Chondrocyte (in vitro differentiated cells): ENCODE measurements around the gene ARF6. TPM values are rescaled to one million over a fixed set of nuclear protein-coding genes. Genes with fewer than 3 reads are reported as not detected.
A peak's percentile ranks its signal among the peaks of the same experiment; 100 is the strongest.

Experiments used
- DNase-seq: peaks from one replicate; pipeline ENCODE4 v3.0.0; 2021; ENCODE audit warnings: mixed read lengths, low spot score
- H3K27ac Mint-ChIP-seq: one replicate; pipeline ENCODE4 v1.8.0; 2021; ENCODE audit warnings: mild to moderate bottlenecking, moderate library complexity, mixed read lengths; ENCODE audit not compliant: unreplicated experiment
- H3K27me3 Mint-ChIP-seq: 2 replicates; pipeline ENCODE4 v1.8.0; 2021; ENCODE audit warnings: low read depth, mixed read lengths
- H3K36me3 Mint-ChIP-seq: 2 replicates; pipeline ENCODE4 v1.8.0; 2021; ENCODE audit warnings: low read depth, mixed read lengths
- H3K4me1 Mint-ChIP-seq: 2 replicates; pipeline ENCODE4 v1.8.0; 2021; ENCODE audit warnings: low read depth, mild to moderate bottlenecking, mixed read lengths
- H3K4me3 Mint-ChIP-seq: one replicate; pipeline ENCODE4 v1.8.0; 2021; ENCODE audit warnings: mild to moderate bottlenecking, moderate library complexity, mixed read lengths; ENCODE audit not compliant: unreplicated experiment
- H3K9me3 Mint-ChIP-seq: 2 replicates; pipeline ENCODE4 v1.8.0; 2021; ENCODE audit warnings: low read depth, mixed read lengths
- total RNA-seq: library from RNA; stranded (reverse); gene quantifications from 3 replicates; pipeline ENCODE4 v1.2.1, GENCODE V29; 2021
- TF ChIP-seq, protein P1 (sequence below): fragments of 200-600 bp; sonication (generic); IDR thresholded peaks from 2 replicates; pipeline ENCODE4 v1.5.0; 2021; ENCODE audit warnings: antibody characterized with exemption, mild to moderate bottlenecking, moderate library complexity

Gene ARF6
- total RNA-seq, 1 donor from 2014 or later = 53.2 TPM

DNA sequence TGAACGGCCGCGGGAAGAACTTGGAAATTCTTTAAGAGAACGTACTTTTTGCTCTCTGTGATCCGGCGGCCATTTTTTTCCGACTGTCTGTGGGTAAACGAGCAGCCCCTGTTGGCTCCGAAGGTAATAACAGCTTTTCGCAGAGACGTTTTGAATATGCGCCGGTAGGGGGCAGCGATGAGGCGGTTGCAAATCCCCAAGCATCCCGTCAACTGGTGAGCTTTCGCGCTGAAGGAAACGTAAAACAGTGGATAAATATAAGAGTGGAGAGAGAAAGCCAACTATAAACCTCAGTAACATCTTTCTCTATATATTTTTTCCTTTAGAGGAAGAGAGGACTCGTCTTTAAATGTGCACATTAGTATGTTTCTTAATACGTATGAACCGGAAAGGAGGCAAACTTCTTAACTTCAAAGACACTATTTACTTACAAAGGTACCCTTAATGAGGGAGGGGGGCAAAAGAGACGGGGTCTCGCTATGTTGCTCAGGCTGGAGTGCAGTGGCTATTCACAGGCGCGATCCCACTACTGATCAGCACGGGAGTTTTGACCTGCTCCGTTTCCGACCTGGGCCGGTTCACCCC, 30.7 kb upstream of the ARF6 start:
- no peaks in the 10 kb centered on the region for H3K9me3 Mint-ChIP-seq
- no peaks in the 10 kb centered on the region for H3K36me3 Mint-ChIP-seq
- H3K27ac Mint-ChIP-seq = no peak overlapping the region
- TF ChIP-seq, protein P1, sequence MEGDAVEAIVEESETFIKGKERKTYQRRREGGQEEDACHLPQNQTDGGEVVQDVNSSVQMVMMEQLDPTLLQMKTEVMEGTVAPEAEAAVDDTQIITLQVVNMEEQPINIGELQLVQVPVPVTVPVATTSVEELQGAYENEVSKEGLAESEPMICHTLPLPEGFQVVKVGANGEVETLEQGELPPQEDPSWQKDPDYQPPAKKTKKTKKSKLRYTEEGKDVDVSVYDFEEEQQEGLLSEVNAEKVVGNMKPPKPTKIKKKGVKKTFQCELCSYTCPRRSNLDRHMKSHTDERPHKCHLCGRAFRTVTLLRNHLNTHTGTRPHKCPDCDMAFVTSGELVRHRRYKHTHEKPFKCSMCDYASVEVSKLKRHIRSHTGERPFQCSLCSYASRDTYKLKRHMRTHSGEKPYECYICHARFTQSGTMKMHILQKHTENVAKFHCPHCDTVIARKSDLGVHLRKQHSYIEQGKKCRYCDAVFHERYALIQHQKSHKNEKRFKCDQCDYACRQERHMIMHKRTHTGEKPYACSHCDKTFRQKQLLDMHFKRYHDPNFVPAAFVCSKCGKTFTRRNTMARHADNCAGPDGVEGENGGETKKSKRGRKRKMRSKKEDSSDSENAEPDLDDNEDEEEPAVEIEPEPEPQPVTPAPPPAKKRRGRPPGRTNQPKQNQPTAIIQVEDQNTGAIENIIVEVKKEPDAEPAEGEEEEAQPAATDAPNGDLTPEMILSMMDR = peak; percentile 100
- no peak overlapping the region for H3K4me3 Mint-ChIP-seq
- DNase-seq = no peak
- no peaks in the 10 kb centered on the region for H3K27me3 Mint-ChIP-seq
- peaks cover 26% of the 10 kb centered on the region for H3K4me1 Mint-ChIP-seq

DNA sequence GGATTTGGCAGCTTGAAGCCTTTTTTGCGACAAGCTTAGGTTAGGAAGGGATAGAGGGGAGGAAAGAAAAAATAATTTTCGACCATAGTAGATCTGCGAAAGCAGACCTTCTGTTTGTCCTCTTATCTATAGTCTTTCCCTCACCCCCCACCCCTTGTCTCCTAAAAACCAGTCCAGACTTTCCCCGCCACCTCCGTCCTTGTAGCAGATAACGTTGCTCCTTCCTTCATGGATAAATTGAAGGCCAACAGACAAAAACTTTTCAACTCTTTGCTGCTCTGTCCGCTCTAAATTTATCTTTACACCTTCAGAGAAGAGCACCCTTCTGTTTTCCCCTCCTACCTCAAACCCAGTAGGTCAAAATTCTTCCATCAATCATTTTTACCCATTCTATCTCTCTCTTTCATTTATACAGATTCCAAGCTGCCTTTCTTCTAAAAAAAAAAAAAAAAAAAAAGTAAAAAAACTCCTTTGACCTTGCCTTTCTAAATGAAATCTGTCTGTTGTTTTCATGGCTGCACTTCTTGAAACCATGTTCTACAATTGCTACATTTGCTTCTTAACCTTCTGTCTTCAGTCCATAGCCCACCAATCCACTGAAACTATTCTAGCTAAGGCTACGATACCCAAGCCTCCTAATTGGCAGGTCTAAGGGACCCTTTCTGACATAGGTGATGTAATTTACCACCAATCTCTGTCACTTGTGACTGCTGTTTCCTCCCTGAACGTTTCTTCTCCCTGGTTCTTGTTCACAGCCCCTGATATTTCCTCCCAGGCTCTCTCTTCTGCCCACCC, 29.2 kb upstream of the ARF6 start:
- no peak overlapping the region for H3K27ac Mint-ChIP-seq
- H3K9me3 Mint-ChIP-seq = no peaks in the 10 kb centered on the region

DNA sequence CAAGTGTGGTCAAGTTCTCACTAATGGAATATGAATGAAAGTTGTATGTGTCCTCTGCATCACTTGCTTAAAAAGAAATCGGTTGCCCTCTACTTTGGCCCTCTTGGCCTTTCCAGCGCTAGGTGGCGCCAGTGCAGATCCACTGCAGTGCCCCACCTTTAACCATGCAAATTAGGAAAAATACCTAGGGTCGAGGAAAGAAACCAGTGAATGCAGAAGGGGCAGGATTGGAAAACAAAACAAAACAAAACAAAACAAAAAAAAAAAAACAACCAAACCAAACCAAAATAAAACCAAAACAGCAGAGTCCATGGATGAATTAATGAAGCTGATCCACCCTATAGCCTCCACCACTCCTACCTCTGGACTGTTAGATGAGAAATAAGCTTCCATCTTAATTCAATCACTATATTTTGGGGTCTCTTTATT, 27.4 kb upstream of the ARF6 start:
- TF ChIP-seq, protein P1 = peak; percentile 92
- no peak for DNase-seq

More for the DNA sequence above, 29.2 kb upstream of the ARF6 start:
- TF ChIP-seq, protein P1 = no peak
- Mint-ChIP-seq H3K36me3 (no peaks in the 10 kb centered on the region), H3K4me1 (peaks cover 26% of the 10 kb centered on the region), H3K4me3 (no peak overlapping the region), H3K27me3 (no peaks in the 10 kb centered on the region)
- DNase-seq = no peak

DNA sequence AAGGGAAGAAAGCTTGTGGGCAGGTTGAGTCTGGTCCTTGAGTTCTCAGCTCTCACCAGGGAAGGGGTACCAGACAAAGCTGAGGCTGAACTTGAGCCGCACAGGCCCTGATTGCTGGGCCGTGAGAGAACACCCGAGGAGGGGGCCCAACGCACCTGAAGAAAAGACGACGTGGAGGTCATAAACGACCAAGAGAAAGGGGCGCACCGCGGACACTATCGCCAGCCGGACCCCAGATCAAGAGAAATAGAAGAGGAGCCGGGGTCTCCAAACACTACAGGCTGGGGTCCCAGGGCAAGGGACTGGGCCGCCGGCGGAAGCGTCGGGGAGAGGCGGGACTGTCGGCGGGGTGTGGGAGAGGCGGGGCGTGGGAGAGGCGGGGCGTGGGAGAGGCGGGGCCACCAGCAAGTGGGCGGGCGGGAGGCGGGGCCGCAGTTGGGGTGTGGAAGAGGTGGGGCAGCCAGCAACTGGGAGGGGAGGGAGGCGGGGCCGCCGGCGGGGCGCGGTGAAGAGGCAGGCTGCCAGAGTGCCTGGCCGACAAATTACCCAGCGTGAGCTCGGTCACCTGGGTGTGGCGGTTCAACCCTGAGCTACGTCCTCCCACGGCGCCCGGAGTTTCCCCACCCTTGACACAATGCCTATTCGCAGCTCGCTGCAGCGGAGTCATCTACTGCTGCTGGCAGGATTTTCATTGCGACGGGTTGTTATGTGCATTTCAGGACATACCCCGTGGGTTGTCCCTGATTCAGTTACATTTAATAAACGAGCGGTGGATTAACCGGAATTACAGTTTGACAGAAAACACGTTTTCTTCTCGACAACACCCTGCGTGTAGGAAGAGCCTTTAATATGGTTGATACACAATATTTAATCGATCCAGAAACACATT, 24.8 kb upstream of the ARF6 start:
- H3K9me3 Mint-ChIP-seq = no peaks in the 10 kb centered on the region
- H3K27me3 Mint-ChIP-seq = no peaks in the 10 kb centered on the region
- peak overlapping the region; percentile 99 for H3K27ac Mint-ChIP-seq
- H3K4me1 Mint-ChIP-seq = peaks cover 12% of the 10 kb centered on the region
- H3K36me3 Mint-ChIP-seq = no peaks in the 10 kb centered on the region
- peak; percentile 96 for DNase-seq
- TF ChIP-seq, protein P1 = no peak
- H3K4me3 Mint-ChIP-seq = peak overlapping the region; percentile 93

More for the DNA sequence above, 27.4 kb upstream of the ARF6 start:
- Mint-ChIP-seq H3K9me3 (no peaks in the 10 kb centered on the region), H3K4me1 (peaks cover 25% of the 10 kb centered on the region), H3K27ac (no peak overlapping the region), H3K4me3 (no peak overlapping the region), H3K27me3 (no peaks in the 10 kb centered on the region), H3K36me3 (no peaks in the 10 kb centered on the region)

DNA sequence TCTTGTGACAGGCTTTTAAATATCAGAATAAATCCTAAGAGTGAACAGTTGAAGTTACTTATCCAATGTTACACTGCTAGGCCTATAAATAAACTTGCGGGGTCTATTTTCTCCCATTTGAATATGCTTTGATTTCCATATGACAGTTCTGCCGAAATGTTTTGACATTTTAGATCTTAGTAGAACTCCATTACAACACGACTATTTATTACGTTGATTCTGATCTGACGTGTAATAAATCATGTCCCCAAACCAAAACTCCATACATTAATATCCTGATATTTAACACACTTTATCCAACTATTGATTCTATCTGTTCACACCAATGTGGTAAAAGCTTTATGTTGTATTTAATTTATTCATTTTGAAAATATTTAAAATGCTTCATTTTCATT, 24.2 kb upstream of the ARF6 start:
- DNase-seq = no peak
- Mint-ChIP-seq H3K9me3 (no peaks in the 10 kb centered on the region), H3K27ac (peak overlapping the region; percentile 89), H3K36me3 (no peaks in the 10 kb centered on the region), H3K4me1 (peaks cover 15% of the 10 kb centered on the region), H3K27me3 (no peaks in the 10 kb centered on the region), H3K4me3 (peak overlapping the region; percentile 93)
- TF ChIP-seq, protein P1 = no peak
